ENCODE results near the gene OSBPL6. TPM values are rescaled to one million over a fixed set of nuclear protein-coding genes. Genes with fewer than 3 reads are reported as not detected.
A peak's percentile ranks its signal among the peaks of the same experiment; 100 is the strongest.

The OSBPL6 gene
- total RNA-seq, 1 experiment from 2014 or later = 43.1 TPM

- H3K9me3 Mint-ChIP-seq (ENCODE audit: unreplicated experiment) = no peaks in the 10 kb centered on the region
Observed at GRCh38 chr2:178193496-178193822, 853 bp upstream of the OSBPL6 start.

GRCh38 chr2:178194600-178195389 is 483 bp downstream of the OSBPL6 start:
- peak overlapping the region; percentile 87 for H3K4me3 Mint-ChIP-seq (ENCODE audit: unreplicated experiment)
- BruUV-seq (replicated peaks) = no TSS peak
- no peaks in the 10 kb centered on the region for H3K27me3 Mint-ChIP-seq (ENCODE audit: insufficient read depth, unreplicated experiment)
- intact Hi-C loops (cut with micrococcal nuclease) = loop anchor here (1.0 to 10.0 kb wide), 6 partner anchors 38 to 220 kb away; no protein-coding TSS in a partner anchor
- no peak overlapping the region for H3K27ac Mint-ChIP-seq (ENCODE audit: low read depth, unreplicated experiment)
- DNase-seq (ENCODE audit: unreplicated experiment) = peak; percentile 68
- POLR2A ChIA-PET = interaction anchor here (0.6 to 3.9 kb wide), 41 partner anchors 9 to 285 kb away, joined by 3 to 77 read pairs (median 6); partner anchors contain the start of genes PJVK, PLEKHA3, PRKRA and RBM45
- H3K36me3 Mint-ChIP-seq (ENCODE audit: insufficient read depth, unreplicated experiment) = peaks cover 4% of the 10 kb centered on the region
- CTCF ChIA-PET = interaction anchor here (0.6 to 2.5 kb wide), 18 partner anchors 13 to 224 kb away, joined by 3 to 19 read pairs (median 3); partner anchors contain the start of gene RBM45
- TF ChIP-seq CTCF (IDR thresholded peaks at IDR 0.05; ENCODE audit: unreplicated experiment) = peak; percentile 4
- H3K4me1 Mint-ChIP-seq (ENCODE audit: insufficient read depth, unreplicated experiment) = peaks cover 21% of the 10 kb centered on the region
- no peaks in the 10 kb centered on the region for H3K9me3 Mint-ChIP-seq (ENCODE audit: unreplicated experiment)

More at GRCh38 chr2:178193496-178193822, 853 bp upstream of the OSBPL6 start:
- H3K27me3 Mint-ChIP-seq (ENCODE audit: insufficient read depth, unreplicated experiment) = no peaks in the 10 kb centered on the region
- POLR2A ChIA-PET = interaction anchor here (0.6 to 3.9 kb wide), 15 partner anchors 20 to 256 kb away, joined by 3 to 77 read pairs (median 6); partner anchors contain the start of gene RBM45
- peak overlapping the region; percentile 87 for H3K4me3 Mint-ChIP-seq (ENCODE audit: unreplicated experiment)
- BruUV-seq (replicated peaks) = no TSS peak
- intact Hi-C loops (cut with micrococcal nuclease) = loop anchor here (5.0 to 10.0 kb wide), 3 partner anchors 61 to 141 kb away; no protein-coding TSS in a partner anchor
- H3K36me3 Mint-ChIP-seq (ENCODE audit: insufficient read depth, unreplicated experiment) = peaks cover 4% of the 10 kb centered on the region
- peaks cover 21% of the 10 kb centered on the region for H3K4me1 Mint-ChIP-seq (ENCODE audit: insufficient read depth, unreplicated experiment)
- no peak for TF ChIP-seq CTCF (IDR thresholded peaks at IDR 0.05; ENCODE audit: unreplicated experiment)
- no peak overlapping the region for H3K27ac Mint-ChIP-seq (ENCODE audit: low read depth, unreplicated experiment)
- CTCF ChIA-PET = interaction anchor here (0.7 to 1.7 kb wide), 3 partner anchors 59 to 138 kb away, joined by 3 to 5 read pairs (median 3); no protein-coding TSS in a partner anchor
- DNase-seq (ENCODE audit: unreplicated experiment) = no peak

- peaks cover 4% of the 10 kb centered on the region for H3K36me3 Mint-ChIP-seq (ENCODE audit: insufficient read depth, unreplicated experiment)
- ChIA-PET POLR2A (interaction anchor here (0.6 to 3.9 kb wide), 47 partner anchors 8 to 284 kb away, joined by 3 to 77 read pairs (median 5); partner anchors contain the start of genes PJVK, PLEKHA3, PRKRA and RBM45), CTCF (interaction anchor here (0.6 to 2.5 kb wide), 20 partner anchors 12 to 223 kb away, joined by 3 to 19 read pairs (median 3); partner anchors contain the start of gene RBM45)
- DNase-seq (ENCODE audit: unreplicated experiment) = no peak
- H3K9me3 Mint-ChIP-seq (ENCODE audit: unreplicated experiment) = no peaks in the 10 kb centered on the region
- no peaks in the 10 kb centered on the region for H3K27me3 Mint-ChIP-seq (ENCODE audit: insufficient read depth, unreplicated experiment)
- BruUV-seq (replicated peaks) = TSS peak; percentile 38
- peak overlapping the region; percentile 87 for H3K4me3 Mint-ChIP-seq (ENCODE audit: unreplicated experiment)
- H3K27ac Mint-ChIP-seq (ENCODE audit: low read depth, unreplicated experiment) = no peak overlapping the region
- intact Hi-C loops (cut with micrococcal nuclease) = loop anchor here (1.0 to 10.0 kb wide), 4 partner anchors 37 to 219 kb away; no protein-coding TSS in a partner anchor
- peaks cover 21% of the 10 kb centered on the region for H3K4me1 Mint-ChIP-seq (ENCODE audit: insufficient read depth, unreplicated experiment)
- TF ChIP-seq CTCF (IDR thresholded peaks at IDR 0.05; ENCODE audit: unreplicated experiment) = no peak
Observed at GRCh38 chr2:178195390-178196166, 1.3 kb downstream of the OSBPL6 start.

Data from MCF 10A (cell line).